Neural cell (in vitro differentiated cells): ENCODE results near the gene SIRPG.

Experiments
- CTCF ChIP-seq: fragments of 450-650 bp; IDR thresholded peaks from 2 replicates; pipeline ENCODE4 v1.5.1; 2014; ENCODE audit warnings: antibody characterized with exemption, mild to moderate bottlenecking, moderate library complexity; ENCODE audit not compliant: poor library complexity, severe bottlenecking
- EP300 ChIP-seq: fragments of 450-650 bp; conservative IDR thresholded peaks from 2 replicates; pipeline ENCODE4 v1.6.1; 2014; ENCODE audit warnings: antibody characterized with exemption, mild to moderate bottlenecking, moderate library complexity; ENCODE audit not compliant: poor library complexity, severe bottlenecking
- EZH2 ChIP-seq: fragments of 200-600, 300-800 bp; shearing (Covaris generic), sonication (generic); IDR thresholded peaks from 2 replicates; pipeline ENCODE4 v1.6.1; 2014; ENCODE audit warnings: antibody characterized with exemption, low read length, borderline replicate concordance, mild to moderate bottlenecking; ENCODE audit not compliant: insufficient read depth, poor library complexity, severe bottlenecking
- POLR2AphosphoS5 ChIP-seq: IDR thresholded peaks from 2 replicates; pipeline ENCODE4 v1.6.1; 2012
- RAD21 ChIP-seq: fragments of 450-650 bp; conservative IDR thresholded peaks from 2 replicates; pipeline ENCODE4 v1.6.1; 2014; ENCODE audit warnings: antibody characterized with exemption, mild to moderate bottlenecking, moderate library complexity
- SMC3 ChIP-seq: fragments of 450-650 bp; conservative IDR thresholded peaks from 2 replicates; pipeline ENCODE4 v1.6.1; 2014; ENCODE audit warnings: antibody characterized with exemption, mild to moderate bottlenecking, moderate library complexity; ENCODE audit not compliant: poor library complexity
- TAF1 ChIP-seq: IDR thresholded peaks from 2 replicates; pipeline ENCODE4 v1.6.1; 2012; ENCODE audit warnings: low read depth
- TF ChIP-seq, protein P1 (sequence below): IDR thresholded peaks from 2 replicates; pipeline ENCODE4 v1.6.1; 2012; ENCODE audit warnings: borderline replicate concordance

- TF ChIP-seq CTCF (no peak), EP300 (no peak), TAF1 (no peak), EZH2 (no peak), SMC3 (no peak), POLR2AphosphoS5 (no peak), RAD21 (no peak)
- TF ChIP-seq, protein P1, sequence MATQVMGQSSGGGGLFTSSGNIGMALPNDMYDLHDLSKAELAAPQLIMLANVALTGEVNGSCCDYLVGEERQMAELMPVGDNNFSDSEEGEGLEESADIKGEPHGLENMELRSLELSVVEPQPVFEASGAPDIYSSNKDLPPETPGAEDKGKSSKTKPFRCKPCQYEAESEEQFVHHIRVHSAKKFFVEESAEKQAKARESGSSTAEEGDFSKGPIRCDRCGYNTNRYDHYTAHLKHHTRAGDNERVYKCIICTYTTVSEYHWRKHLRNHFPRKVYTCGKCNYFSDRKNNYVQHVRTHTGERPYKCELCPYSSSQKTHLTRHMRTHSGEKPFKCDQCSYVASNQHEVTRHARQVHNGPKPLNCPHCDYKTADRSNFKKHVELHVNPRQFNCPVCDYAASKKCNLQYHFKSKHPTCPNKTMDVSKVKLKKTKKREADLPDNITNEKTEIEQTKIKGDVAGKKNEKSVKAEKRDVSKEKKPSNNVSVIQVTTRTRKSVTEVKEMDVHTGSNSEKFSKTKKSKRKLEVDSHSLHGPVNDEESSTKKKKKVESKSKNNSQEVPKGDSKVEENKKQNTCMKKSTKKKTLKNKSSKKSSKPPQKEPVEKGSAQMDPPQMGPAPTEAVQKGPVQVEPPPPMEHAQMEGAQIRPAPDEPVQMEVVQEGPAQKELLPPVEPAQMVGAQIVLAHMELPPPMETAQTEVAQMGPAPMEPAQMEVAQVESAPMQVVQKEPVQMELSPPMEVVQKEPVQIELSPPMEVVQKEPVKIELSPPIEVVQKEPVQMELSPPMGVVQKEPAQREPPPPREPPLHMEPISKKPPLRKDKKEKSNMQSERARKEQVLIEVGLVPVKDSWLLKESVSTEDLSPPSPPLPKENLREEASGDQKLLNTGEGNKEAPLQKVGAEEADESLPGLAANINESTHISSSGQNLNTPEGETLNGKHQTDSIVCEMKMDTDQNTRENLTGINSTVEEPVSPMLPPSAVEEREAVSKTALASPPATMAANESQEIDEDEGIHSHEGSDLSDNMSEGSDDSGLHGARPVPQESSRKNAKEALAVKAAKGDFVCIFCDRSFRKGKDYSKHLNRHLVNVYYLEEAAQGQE, result no peak
Observed at GRCh38 chr20:1622450-1622849, 35.1 kb downstream of the SIRPG start.
